Activated naive CD8-positive, alpha-beta T cell treated with anti-CD3 and anti-CD28 coated beads, Interleukin-2, amount 50 U/mL, for 24 hours (primary cell): ENCODE measurements around the gene S100A16.
"Not testable (repeated sequence)": the region's sequence is repeated elsewhere in the genome, so short reads cannot be mapped to it uniquely, and the experiment has no call there.

Source experiments
- ATAC-seq: fragments of 150-1000 bp; cut with Tn5 transposase; one replicate; pipeline ENCODE4 v1.10.0; 2021
- DNase-seq: peaks from one replicate; pipeline ENCODE4 v3.0.0; 2021
- H3K27ac Mint-ChIP-seq: one replicate; pipeline ENCODE4 v1.8.0; 2021; ENCODE audit warnings: mild to moderate bottlenecking, mixed read lengths
- H3K27me3 Mint-ChIP-seq: one replicate; pipeline ENCODE4 v1.8.0; 2021; ENCODE audit warnings: mixed read lengths
- H3K36me3 Mint-ChIP-seq: one replicate; pipeline ENCODE4 v1.8.0; 2021; ENCODE audit warnings: low read depth, mixed read lengths
- H3K4me1 Mint-ChIP-seq: one replicate; pipeline ENCODE4 v1.8.0; 2021; ENCODE audit warnings: mixed read lengths
- H3K4me3 Mint-ChIP-seq: one replicate; pipeline ENCODE4 v1.8.0; 2021; ENCODE audit warnings: mild to moderate bottlenecking, moderate library complexity, mixed read lengths
- H3K9me3 Mint-ChIP-seq: one replicate; pipeline ENCODE4 v1.8.0; 2021; ENCODE audit warnings: mixed read lengths

Gene S100A16

GRCh38 chr1:153575497-153575896, 37.4 kb downstream of the S100A16 start:
- not testable (repeated sequence) for H3K4me3 Mint-ChIP-seq, H3K36me3 Mint-ChIP-seq, DNase-seq, H3K9me3 Mint-ChIP-seq, ATAC-seq, H3K27ac Mint-ChIP-seq
- Mint-ChIP-seq H3K27me3 (peaks cover 22% of the 10 kb centered on the region), H3K4me1 (peaks cover 26% of the 10 kb centered on the region)

GRCh38 chr1:153575081-153575491, 37.9 kb downstream of the S100A16 start:
- not testable (repeated sequence) for H3K36me3 Mint-ChIP-seq, H3K9me3 Mint-ChIP-seq, DNase-seq, H3K27ac Mint-ChIP-seq, H3K4me3 Mint-ChIP-seq, ATAC-seq
- peaks cover 26% of the 10 kb centered on the region for H3K4me1 Mint-ChIP-seq
- H3K27me3 Mint-ChIP-seq: peaks cover 24% of the 10 kb centered on the region

- Mint-ChIP-seq H3K4me3 (no peak overlapping the region), H3K36me3 (no peaks in the 10 kb centered on the region), H3K4me1 (peaks cover 37% of the 10 kb centered on the region), H3K9me3 (no peaks in the 10 kb centered on the region), H3K27me3 (peaks cover 22% of the 10 kb centered on the region), H3K27ac (peak overlapping the region; percentile 80)
- DNase-seq (no peak), ATAC-seq (no peak)
Observed at GRCh38 chr1:153573351-153573750, 39.6 kb downstream of the S100A16 start.

GRCh38 chr1:153572569-153573015, 40.3 kb downstream of the S100A16 start:
- H3K4me1 Mint-ChIP-seq: peaks cover 45% of the 10 kb centered on the region
- peak overlapping the region; percentile 80 for H3K27ac Mint-ChIP-seq
- no peak overlapping the region for H3K4me3 Mint-ChIP-seq
- peaks cover 16% of the 10 kb centered on the region for H3K27me3 Mint-ChIP-seq
- DNase-seq (peak; percentile 59), ATAC-seq (peak; percentile 87)
- no peaks in the 10 kb centered on the region for H3K9me3 Mint-ChIP-seq
- no peaks in the 10 kb centered on the region for H3K36me3 Mint-ChIP-seq

GRCh38 chr1:153571706-153572105, 41.2 kb downstream of the S100A16 start:
- DNase-seq (no peak), ATAC-seq (no peak)
- H3K27ac Mint-ChIP-seq: peak overlapping the region; percentile 80
- no peak overlapping the region for H3K4me3 Mint-ChIP-seq
- H3K27me3 Mint-ChIP-seq: peaks cover 10% of the 10 kb centered on the region
- H3K9me3 Mint-ChIP-seq: no peaks in the 10 kb centered on the region
- H3K4me1 Mint-ChIP-seq: peaks cover 52% of the 10 kb centered on the region
- H3K36me3 Mint-ChIP-seq: no peaks in the 10 kb centered on the region

GRCh38 chr1:153570874-153571273, 42.1 kb downstream of the S100A16 start:
- Mint-ChIP-seq H3K27ac (no peak overlapping the region), H3K36me3 (no peaks in the 10 kb centered on the region), H3K4me3 (no peak overlapping the region), H3K27me3 (peaks cover 10% of the 10 kb centered on the region), H3K9me3 (no peaks in the 10 kb centered on the region), H3K4me1 (peaks cover 59% of the 10 kb centered on the region)
- DNase-seq (no peak), ATAC-seq (no peak)

GRCh38 chr1:153569465-153569864, 43.5 kb downstream of the S100A16 start:
- peaks cover 10% of the 10 kb centered on the region for H3K27me3 Mint-ChIP-seq
- H3K4me3 Mint-ChIP-seq: no peak overlapping the region

GRCh38 chr1:153568367-153569099, 44.4 kb downstream of the S100A16 start:
- DNase-seq (peak; percentile 88), ATAC-seq (peak; percentile 9)
- H3K36me3 Mint-ChIP-seq: no peaks in the 10 kb centered on the region
- H3K4me3 Mint-ChIP-seq: peak overlapping the region; percentile 37
- H3K27me3 Mint-ChIP-seq: peaks cover 10% of the 10 kb centered on the region
- H3K4me1 Mint-ChIP-seq: peaks cover 66% of the 10 kb centered on the region
- H3K27ac Mint-ChIP-seq: peak overlapping the region; percentile 90
- no peaks in the 10 kb centered on the region for H3K9me3 Mint-ChIP-seq

More at GRCh38 chr1:153569465-153569864, 43.5 kb downstream of the S100A16 start:
- no peak overlapping the region for H3K27ac Mint-ChIP-seq
- DNase-seq: no peak
- no peaks in the 10 kb centered on the region for H3K9me3 Mint-ChIP-seq
- H3K36me3 Mint-ChIP-seq: no peaks in the 10 kb centered on the region
- ATAC-seq: no peak
- H3K4me1 Mint-ChIP-seq: peaks cover 70% of the 10 kb centered on the region

GRCh38 chr1:153567621-153568366, 45.1 kb downstream of the S100A16 start:
- ATAC-seq: peak; percentile 9
- Mint-ChIP-seq H3K4me3 (peak overlapping the region; percentile 43), H3K4me1 (peaks cover 58% of the 10 kb centered on the region), H3K27me3 (peaks cover 10% of the 10 kb centered on the region), H3K27ac (peak overlapping the region; percentile 90), H3K9me3 (no peaks in the 10 kb centered on the region), H3K36me3 (no peaks in the 10 kb centered on the region)
- DNase-seq: peak; percentile 60

- peak overlapping the region; percentile 59 for H3K4me3 Mint-ChIP-seq
Observed at GRCh38 chr1:153566414-153567371, 46.2 kb downstream of the S100A16 start.

GRCh38 chr1:153565529-153566374, 47.2 kb downstream of the S100A16 start, which contains the start of gene S100A2:
S100A2 (minus strand) TSS chr1:153565844; CDS start chr1:153563877, 1,967 bp downstream.
- ATAC-seq (peak; percentile 83), DNase-seq (peak; percentile 64)
- Mint-ChIP-seq H3K9me3 (no peaks in the 10 kb centered on the region), H3K4me3 (peak within 1 kb of the TSS; percentile 68), H3K27me3 (peaks cover 7% of the 10 kb centered on the region), H3K27ac (peak within 1 kb of the TSS; percentile 99), H3K4me1 (peaks cover 44% of the 10 kb centered on the region), H3K36me3 (no peaks in the 10 kb centered on the region)

More at GRCh38 chr1:153566414-153567371, 46.2 kb downstream of the S100A16 start:
- Mint-ChIP-seq H3K36me3 (no peaks in the 10 kb centered on the region), H3K27me3 (peaks cover 10% of the 10 kb centered on the region), H3K27ac (peak overlapping the region; percentile 99), H3K9me3 (no peaks in the 10 kb centered on the region), H3K4me1 (peaks cover 47% of the 10 kb centered on the region)
- DNase-seq (peak; percentile 89), ATAC-seq (peak; percentile 90)

- Mint-ChIP-seq H3K27me3 (peaks cover 3% of the 10 kb centered on the region), H3K27ac (no peak overlapping the region), H3K4me1 (peaks cover 39% of the 10 kb centered on the region), H3K9me3 (no peaks in the 10 kb centered on the region), H3K36me3 (no peaks in the 10 kb centered on the region), H3K4me3 (no peak overlapping the region)
- DNase-seq (no peak), ATAC-seq (no peak)
Observed at GRCh38 chr1:153563991-153564390, 48.9 kb downstream of the S100A16 start.

- Mint-ChIP-seq H3K27ac (no peak overlapping the region), H3K9me3 (no peaks in the 10 kb centered on the region), H3K36me3 (no peaks in the 10 kb centered on the region), H3K4me1 (peaks cover 35% of the 10 kb centered on the region), H3K4me3 (no peak overlapping the region), H3K27me3 (no peaks in the 10 kb centered on the region)
- no peak for ATAC-seq
- DNase-seq: no peak
Observed at GRCh38 chr1:153563483-153563901, 49.4 kb downstream of the S100A16 start.
